GM12878 (cell line): ENCODE data around the gene ARHGEF33. TPM values are rescaled to one million over a fixed set of nuclear protein-coding genes. Genes with fewer than 3 reads are reported as not detected.

Experiments
- ATAC-seq: fragments of 200-7000 bp; cut with Tn5 transposase; 3 replicates; pipeline ENCODE4 v1.9.1; 2020; ENCODE audit warnings: mild to moderate bottlenecking, moderate library complexity
- BruUV-seq: library from RNA; stranded (reverse); fragments of 400-500 nt; replicated peaks from 2 replicates; lab custom pipeline; 2021; lab: Mats Ljungman, UMichigan
- CTCF ChIA-PET: fragments of 300-600 bp; sonication (Branson Sonifier 250); formaldehyde crosslinking; extraction: SDS; loops from one replicate; lab custom pipeline; 2021; ENCODE audit warnings: inconsistent platforms; lab: Yijun Ruan, JAX
- POLR2A ChIA-PET: fragments of 350-600 bp; formaldehyde crosslinking; extraction: SDS; loops from one replicate; lab custom pipeline; 2021; ENCODE audit warnings: inconsistent platforms; lab: Charles Lee
- RAD21 ChIA-PET: fragments of 300-600 bp; sonication (Branson Sonifier 250); formaldehyde crosslinking; loops from one replicate; lab custom pipeline; 2023; ENCODE audit warnings: antibody characterized with exemption; ENCODE audit not compliant: unreplicated experiment; lab: Charles Lee
- SMC1A ChIA-PET: fragments of 300-600 bp; sonication (Branson Sonifier 250); formaldehyde crosslinking; loops from one replicate; lab custom pipeline; 2023; ENCODE audit not compliant: unreplicated experiment, uncharacterized antibody; lab: Charles Lee
- DNase-seq: peaks from one replicate; pipeline ENCODE4 v3.0.0-alpha.2; 2011; ENCODE audit warnings: low read depth, low spot score
- FAIRE-seq: peaks from 3 replicates; lab custom pipeline; 2011; peaks lifted over from hg19 to GRCh38; lab: Jason Lieb, UNC
- H2AFZ ChIP-seq: 2 replicates; pipeline ENCODE4 v1.6.0; 2011; ENCODE audit warnings: low read depth, low read length, control low read depth; ENCODE audit not compliant: control insufficient read depth
- H3K27ac ChIP-seq: 2 replicates; pipeline ENCODE4 v1.5.1; 2011; ENCODE audit warnings: control low read depth; ENCODE audit not compliant: control insufficient read depth, insufficient read depth
- H3K27me3 ChIP-seq, 2 experiments: replicated peaks in 1 of 2; 2 replicates each; pipeline versions ENCODE4 v1.6.0 to v1.6.1; 2011; ENCODE audit warnings: low read length in 1 of 2; ENCODE audit not compliant: control insufficient read depth in 2 of 2, insufficient read depth in 2 of 2
- H3K36me3 ChIP-seq, 2 experiments: 2 replicates each; pipeline ENCODE4 v1.5.1; 2011; ENCODE audit warnings: low read length in 1 of 2; ENCODE audit not compliant: control insufficient read depth in 2 of 2, insufficient read depth in 2 of 2
- H3K4me1 ChIP-seq: 2 replicates; pipeline ENCODE4 v1.6.1; 2011; ENCODE audit warnings: mild to moderate bottlenecking, low read length, moderate library complexity, mixed read lengths; ENCODE audit not compliant: control insufficient read depth, insufficient read depth
- H3K4me2 ChIP-seq: 2 replicates; pipeline ENCODE4 v1.6.0; 2011; ENCODE audit warnings: control low read depth; ENCODE audit not compliant: control insufficient read depth, insufficient read depth
- H3K4me3 ChIP-seq: fragments of 200-600 bp; sonication (generic); 2 replicates; pipeline ENCODE4 v1.5.1; 2016
- H3K79me2 ChIP-seq: 2 replicates; pipeline ENCODE4 v1.6.0; 2011; ENCODE audit warnings: low read length; ENCODE audit not compliant: control insufficient read depth, insufficient read depth
- H3K9ac ChIP-seq: 2 replicates; pipeline ENCODE4 v1.8.0; 2011; ENCODE audit warnings: low read length, control low read depth, mixed read lengths; ENCODE audit not compliant: control insufficient read depth, insufficient read depth
- H3K9me3 ChIP-seq: replicated peaks from 3 replicates; pipeline ENCODE4 v1.5.1; 2011; ENCODE audit warnings: mild to moderate bottlenecking, low read length; ENCODE audit not compliant: control insufficient read depth, insufficient read depth
- H4K20me1 ChIP-seq: 2 replicates; pipeline ENCODE4 v1.6.0; 2011; ENCODE audit not compliant: control insufficient read depth, insufficient read depth
- BCLAF1 ChIP-seq: fragments of 450-650 bp; IDR thresholded peaks from 2 replicates; pipeline ENCODE4 v1.6.1; 2017; ENCODE audit warnings: antibody characterized with exemption, mild to moderate bottlenecking, moderate library complexity
- CHD1 ChIP-seq: IDR thresholded peaks from 2 replicates; pipeline ENCODE4 v1.6.1; 2012; ENCODE audit warnings: low read depth, low read length, improper control_type of control experiment
- E2F4 ChIP-seq: IDR thresholded peaks from 2 replicates; pipeline ENCODE4 v1.6.1; 2012; ENCODE audit warnings: low read depth, low read length, improper control_type of control experiment
- E2F8 ChIP-seq: fragments of 450-650 bp; IDR thresholded peaks from 2 replicates; pipeline ENCODE4 v1.6.1; 2018; ENCODE audit warnings: mild to moderate bottlenecking, low read depth, moderate library complexity; ENCODE audit not compliant: partially characterized antibody
- ETV6 ChIP-seq, 2 experiments: fragments of 450-650 bp in 1 of 2; IDR thresholded peaks in 1 of 2; conservative IDR thresholded peaks in 1 of 2; 2 replicates each; pipeline ENCODE4 v1.6.1; 2014; ENCODE audit warnings: antibody characterized with exemption in 1 of 2, borderline replicate concordance in 1 of 2, low read depth in 1 of 2, mild to moderate bottlenecking in 1 of 2, moderate library complexity in 1 of 2
- GATAD2B ChIP-seq: fragments of 450-650 bp; conservative IDR thresholded peaks from 2 replicates; pipeline ENCODE4 v1.6.1; 2017; ENCODE audit warnings: low read depth, mild to moderate bottlenecking, moderate library complexity
- MAX ChIP-seq: IDR thresholded peaks from 2 replicates; pipeline ENCODE4 v1.6.1; 2012; ENCODE audit warnings: low read depth, low read length, improper control_type of control experiment
- MXI1 ChIP-seq: fragments of 150-350 bp; IDR thresholded peaks from 2 replicates; pipeline ENCODE4 v1.6.1; 2011; ENCODE audit warnings: low read depth, mild to moderate bottlenecking, inconsistent platforms, low read length, improper control_type of control experiment
- RB1 ChIP-seq: fragments of 450-650 bp; formaldehyde crosslinking; IDR thresholded peaks from 2 replicates; pipeline ENCODE4 v1.6.1; 2017; ENCODE audit warnings: mild to moderate bottlenecking, borderline replicate concordance
- RELA ChIP-seq: fragments of 450-650 bp; IDR thresholded peaks from 2 replicates; pipeline ENCODE4 v1.8.0; 2014; ENCODE audit warnings: borderline replicate concordance; ENCODE audit not compliant: partially characterized antibody
- SRF ChIP-seq, 2 experiments: IDR thresholded peaks; 2 replicates each; pipeline ENCODE4 v1.6.1; 2011; ENCODE audit warnings: low read depth in 2 of 2, low read length in 2 of 2, mild to moderate bottlenecking in 1 of 2, moderate library complexity in 1 of 2
- ZBTB40 ChIP-seq: fragments of 450-650 bp; IDR thresholded peaks from 2 replicates; pipeline ENCODE4 v1.6.1; 2016; ENCODE audit warnings: mild to moderate bottlenecking, moderate library complexity, borderline replicate concordance
- WGBS: methylation state at CpG from one replicate; pipeline ENCODE4 v1.1.6; 2016; ENCODE audit warnings: low lambda C conversion rate; ENCODE audit not compliant: insufficient replicate concordance, insufficient coverage; ENCODE audit errors: missing lambda C conversion rate; 5-methylcytosine and 5-hydroxymethylcytosine counted together
- in situ Hi-C: fragments of 300-500 bp; cut with MboI; formaldehyde crosslinking; loops from 9 replicates; pipeline ENCODE4 v1.14.3; 2018; ENCODE audit warnings: mixed read lengths
- intact Hi-C: fragments of 100-400 bp; cut with micrococcal nuclease; formaldehyde crosslinking; loops from one replicate; pipeline ENCODE4 v1.14.2; 2022; ENCODE audit not compliant: unreplicated experiment
- polyA plus RNA-seq, 11 experiments: library from polyadenylated mRNA; depleted of rRNA in 4 of 11; unstranded in 6 of 11; stranded (reverse) in 5 of 11; fragments of >200 nt; fragmentation: Nextera tagmentation in 4 of 11; fragmentation: Illumina TruSeq in 1 of 11; extraction: Ambion mirVana in 4 of 11; extraction: Trizol in 1 of 11; gene quantifications; 1 replicate in 1 of 11; 2 replicates in 10 of 11; pipeline versions ENCODE4 v1.2.1 to v1.2.3, GENCODE V29; 2011 to 2016; ENCODE audit warnings: inconsistent platforms in 2 of 11, missing spikeins in 2 of 11, low read depth in 1 of 11
- total RNA-seq, 4 experiments: library from RNA; depleted of rRNA in 3 of 4; stranded (reverse); fragments of >200 nt in 3 of 4; fragmentation: Illumina TruSeq in 1 of 4; extraction: Trizol in 1 of 4; gene quantifications; 2 replicates each; pipeline versions ENCODE4 v1.2.1 to v1.2.3, GENCODE V29; 2013 to 2021

Gene ARHGEF33
- total and polyA plus RNA-seq, 10 of the 15 experiments (the other 5 are each of a cell fraction or from before 2014, with no cell fraction given): 0.01 to 0.08 (median 0.05) TPM; not detected in 4

- BruUV-seq: no TSS peak
- ChIA-PET POLR2A (no interaction called here), RAD21 (no interaction called here), CTCF (no interaction called here), SMC1A (no interaction called here)
- H3K9me3 ChIP-seq: no peaks in the 10 kb centered on the region
- no peak overlapping the region for H2AFZ ChIP-seq
- H3K4me3 ChIP-seq: no peak overlapping the region
- no peaks in the 10 kb centered on the region for H3K27me3 ChIP-seq
- 100% methylated on average over 3 of the region's 3 CpGs for WGBS
- in situ Hi-C loops: no loop called here
- no peaks in the 10 kb centered on the region for H3K79me2 ChIP-seq
- FAIRE-seq: no peak
- intact Hi-C loops: no loop called here
- H3K4me2 ChIP-seq: no peak overlapping the region
- no peak for ATAC-seq
- no peak for DNase-seq
- no peak overlapping the region for H3K9ac ChIP-seq
- H3K4me1 ChIP-seq: no peaks in the 10 kb centered on the region
- no peaks in the 10 kb centered on the region for H4K20me1 ChIP-seq
- no peaks in the 10 kb centered on the region for H3K36me3 ChIP-seq
- no peak overlapping the region for H3K27ac ChIP-seq
- TF ChIP-seq RB1 (no peak), BCLAF1 (no peak), MAX (no peak), RELA (no peak), SRF (IDR thresholded peaks at IDR 0.05; ENCODE audit: low read depth in 2 of 2, low read length in 2 of 2) (no peak), E2F4 (no peak), E2F8 (no peak), CHD1 (no peak), ETV6 (conservative IDR thresholded peaks at IDR 0.05 in 1 of 2, IDR thresholded peaks at IDR 0.05 in 1 of 2; ENCODE audit: borderline replicate concordance in 1 of 2, low read depth in 1 of 2) (no peak), ZBTB40 (no peak), GATAD2B (no peak), MXI1 (no peak)
Observed at GRCh38 chr2:38977047-38977446, 87.4 kb downstream of the ARHGEF33 start.
